ENCODE measurements around the gene FRMD8. TPM values are rescaled to one million over a fixed set of nuclear protein-coding genes. Genes with fewer than 3 reads are reported as not detected.

Gene FRMD8
- total and polyA plus RNA-seq, 9 of the 15 experiments (the other 6 are each of a cell fraction or from before 2014, with no cell fraction given), result 4.5 to 54.5 (median 15.8) TPM

DNA sequence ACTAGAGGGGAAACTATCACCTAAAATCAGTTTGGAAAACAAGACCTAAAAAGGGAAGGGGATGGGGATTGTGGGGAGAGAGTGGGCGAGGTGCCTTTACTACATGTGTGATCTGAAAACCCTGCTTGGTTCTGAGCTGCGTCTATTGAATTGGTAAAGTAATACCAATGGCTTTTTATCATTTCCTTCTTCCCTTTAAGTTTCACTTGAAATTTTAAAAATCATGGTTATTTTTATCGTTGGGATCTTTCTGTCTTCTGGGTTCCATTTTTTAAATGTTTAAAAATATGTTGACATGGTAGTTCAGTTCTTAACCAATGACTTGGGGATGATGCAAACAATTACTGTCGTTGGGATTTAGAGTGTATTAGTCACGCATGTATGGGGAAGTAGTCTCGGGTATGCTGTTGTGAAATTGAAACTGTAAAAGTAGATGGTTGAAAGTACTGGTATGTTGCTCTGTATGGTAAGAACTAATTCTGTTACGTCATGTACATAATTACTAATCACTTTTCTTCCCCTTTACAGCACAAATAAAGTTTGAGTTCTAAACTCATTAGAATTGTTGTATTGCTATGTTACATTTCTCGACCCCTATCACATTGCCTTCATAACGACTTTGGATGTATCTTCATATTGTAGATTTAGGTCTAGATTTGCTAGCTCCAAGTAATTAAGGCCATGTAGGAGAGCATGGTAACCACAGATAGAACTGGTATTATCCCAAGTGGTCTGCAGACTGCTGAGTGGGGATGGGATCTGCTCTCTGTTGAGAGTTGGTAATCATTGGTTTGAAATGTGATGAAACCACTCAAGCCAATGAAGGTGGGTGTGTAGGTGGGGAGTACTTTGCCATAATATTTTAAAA, 39.8 kb downstream of the FRMD8 start (continued):
- TF ChIP-seq, protein P1, sequence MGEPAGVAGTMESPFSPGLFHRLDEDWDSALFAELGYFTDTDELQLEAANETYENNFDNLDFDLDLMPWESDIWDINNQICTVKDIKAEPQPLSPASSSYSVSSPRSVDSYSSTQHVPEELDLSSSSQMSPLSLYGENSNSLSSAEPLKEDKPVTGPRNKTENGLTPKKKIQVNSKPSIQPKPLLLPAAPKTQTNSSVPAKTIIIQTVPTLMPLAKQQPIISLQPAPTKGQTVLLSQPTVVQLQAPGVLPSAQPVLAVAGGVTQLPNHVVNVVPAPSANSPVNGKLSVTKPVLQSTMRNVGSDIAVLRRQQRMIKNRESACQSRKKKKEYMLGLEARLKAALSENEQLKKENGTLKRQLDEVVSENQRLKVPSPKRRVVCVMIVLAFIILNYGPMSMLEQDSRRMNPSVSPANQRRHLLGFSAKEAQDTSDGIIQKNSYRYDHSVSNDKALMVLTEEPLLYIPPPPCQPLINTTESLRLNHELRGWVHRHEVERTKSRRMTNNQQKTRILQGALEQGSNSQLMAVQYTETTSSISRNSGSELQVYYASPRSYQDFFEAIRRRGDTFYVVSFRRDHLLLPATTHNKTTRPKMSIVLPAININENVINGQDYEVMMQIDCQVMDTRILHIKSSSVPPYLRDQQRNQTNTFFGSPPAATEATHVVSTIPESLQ (CRISPR knock-in tag; IDR thresholded peaks at IDR 0.05), result no peak
- TF ChIP-seq, protein P2, sequence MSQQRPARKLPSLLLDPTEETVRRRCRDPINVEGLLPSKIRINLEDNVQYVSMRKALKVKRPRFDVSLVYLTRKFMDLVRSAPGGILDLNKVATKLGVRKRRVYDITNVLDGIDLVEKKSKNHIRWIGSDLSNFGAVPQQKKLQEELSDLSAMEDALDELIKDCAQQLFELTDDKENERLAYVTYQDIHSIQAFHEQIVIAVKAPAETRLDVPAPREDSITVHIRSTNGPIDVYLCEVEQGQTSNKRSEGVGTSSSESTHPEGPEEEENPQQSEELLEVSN (IDR thresholded peaks at IDR 0.05; ENCODE audit: borderline replicate concordance in 1 of 2, extremely low read depth in 1 of 2, insufficient read depth in 1 of 2, insufficient read length in 1 of 2, low read depth in 1 of 2, low read length in 1 of 2, poor library complexity in 1 of 2, severe bottlenecking in 1 of 2), result no peak
- TF ChIP-seq, protein P3, sequence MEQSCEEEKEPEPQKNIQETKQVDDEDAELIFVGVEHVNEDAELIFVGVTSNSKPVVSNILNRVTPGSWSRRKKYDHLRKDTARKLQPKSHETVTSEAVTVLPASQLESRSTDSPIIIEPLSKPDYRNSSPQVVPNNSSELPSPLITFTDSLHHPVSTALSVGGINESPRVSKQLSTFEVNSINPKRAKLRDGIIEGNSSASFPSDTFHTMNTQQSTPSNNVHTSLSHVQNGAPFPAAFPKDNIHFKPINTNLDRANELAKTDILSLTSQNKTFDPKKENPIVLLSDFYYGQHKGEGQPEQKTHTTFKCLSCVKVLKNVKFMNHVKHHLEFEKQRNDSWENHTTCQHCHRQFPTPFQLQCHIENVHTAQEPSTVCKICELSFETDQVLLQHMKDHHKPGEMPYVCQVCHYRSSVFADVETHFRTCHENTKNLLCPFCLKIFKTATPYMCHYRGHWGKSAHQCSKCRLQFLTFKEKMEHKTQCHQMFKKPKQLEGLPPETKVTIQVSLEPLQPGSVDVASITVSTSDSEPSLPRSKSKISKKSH (CRISPR knock-in tag; IDR thresholded peaks at IDR 0.05), result no peak
- TF ChIP-seq RBM22 (IDR thresholded peaks at IDR 0.05; ENCODE audit: low read depth, low read length, poor library complexity, severe bottlenecking), result peak; percentile 91
- TF ChIP-seq HDAC8 (tag; IDR thresholded peaks at IDR 0.05), result no peak; the same call in 1 of the 2 replicates
- TF ChIP-seq POLR2H (tag; IDR thresholded peaks at IDR 0.05; ENCODE audit: low read depth), result no peak
- TF ChIP-seq SPI1 (IDR thresholded peaks at IDR 0.05; ENCODE audit: borderline replicate concordance, low read depth, low read length), result 0 out of 2 replicates have a peak, but pooled peaks have one; percentile 11
- 0 out of 2 replicates have a peak, but pooled peaks have one; percentile 5 for TF ChIP-seq GTF2E2 (tag; IDR thresholded peaks at IDR 0.05)
- TF ChIP-seq DDX20 (tag; IDR thresholded peaks at IDR 0.05; ENCODE audit: low read depth), result 0 out of 2 replicates have a peak, but pooled peaks have one; percentile 35
- no peak for TF ChIP-seq ZNF24 (IDR thresholded peaks at IDR 0.05)
- TF ChIP-seq, protein P4, sequence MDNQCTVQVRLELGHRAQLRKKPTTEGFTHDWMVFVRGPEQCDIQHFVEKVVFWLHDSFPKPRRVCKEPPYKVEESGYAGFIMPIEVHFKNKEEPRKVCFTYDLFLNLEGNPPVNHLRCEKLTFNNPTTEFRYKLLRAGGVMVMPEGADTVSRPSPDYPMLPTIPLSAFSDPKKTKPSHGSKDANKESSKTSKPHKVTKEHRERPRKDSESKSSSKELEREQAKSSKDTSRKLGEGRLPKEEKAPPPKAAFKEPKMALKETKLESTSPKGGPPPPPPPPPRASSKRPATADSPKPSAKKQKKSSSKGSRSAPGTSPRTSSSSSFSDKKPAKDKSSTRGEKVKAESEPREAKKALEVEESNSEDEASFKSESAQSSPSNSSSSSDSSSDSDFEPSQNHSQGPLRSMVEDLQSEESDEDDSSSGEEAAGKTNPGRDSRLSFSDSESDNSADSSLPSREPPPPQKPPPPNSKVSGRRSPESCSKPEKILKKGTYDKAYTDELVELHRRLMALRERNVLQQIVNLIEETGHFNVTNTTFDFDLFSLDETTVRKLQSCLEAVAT (IDR thresholded peaks at IDR 0.05), result peak; percentile 95 to 97
- no peak for TF ChIP-seq PURB (CRISPR knock-in tag; IDR thresholded peaks at IDR 0.05; ENCODE audit: low read depth)
- TF ChIP-seq HMGN3 (IDR thresholded peaks at IDR 0.05; ENCODE audit: borderline replicate concordance, extremely low read depth, insufficient read length, low read depth, low read length), result no peak
- no peak for TF ChIP-seq GTF2A2 (tag; IDR thresholded peaks at IDR 0.05)
- TF ChIP-seq GATAD2B (IDR thresholded peaks at IDR 0.05; ENCODE audit: borderline replicate concordance), result no peak
- TF ChIP-seq IRF2 (CRISPR knock-in tag; IDR thresholded peaks at IDR 0.05), result no peak
- peak; percentile 42; the same call in 1 of the 2 replicates for TF ChIP-seq FOXM1 (IDR thresholded peaks at IDR 0.05; ENCODE audit: low read depth)
- peak; percentile 51; the same call in 1 of the 2 replicates for TF ChIP-seq FOXM1 (CRISPR knock-in tag; IDR thresholded peaks at IDR 0.05; ENCODE audit: low read depth)
- no peak; the same call in 1 of the 2 replicates for TF ChIP-seq MAFF (IDR thresholded peaks at IDR 0.05; ENCODE audit: low read length)

All from K562 (cell line).